Measurements from ENCODE around the gene NECTIN4.
A peak's percentile ranks its signal among the peaks of the same experiment; 100 is the strongest.
"Not testable (repeated sequence)": the region's sequence is repeated elsewhere in the genome, so short reads cannot be mapped to it uniquely, and the experiment has no call there.

The NECTIN4 gene

GRCh38 chr1:161048949-161049722 lies 40.2 kb downstream of the NECTIN4 start:
- no peak for DNase-seq

- DNase-seq, result no peak
Measured at GRCh38 chr1:161047436-161048420, 41.6 kb downstream of the NECTIN4 start.

- no peak for DNase-seq
Measured at GRCh38 chr1:161046605-161047228, 42.6 kb downstream of the NECTIN4 start.

GRCh38 chr1:161045736-161046604 lies 43.4 kb downstream of the NECTIN4 start, which contains the start of gene USF1:
Gene USF1, minus strand, starts transcription at chr1:161045977. Its CDS starts 2,702 bp downstream, at chr1:161043275.
- peak; percentile 90 for DNase-seq

- no peak for DNase-seq
Measured at GRCh38 chr1:161044908-161045735, 44.2 kb downstream of the NECTIN4 start.

GRCh38 chr1:161044535-161044907 lies 44.8 kb downstream of the NECTIN4 start:
- DNase-seq, result no peak

GRCh38 chr1:161039546-161039945 lies 49.8 kb downstream of the NECTIN4 start:
- DNase-seq, result no peak

GRCh38 chr1:161039154-161039545 lies 50.2 kb downstream of the NECTIN4 start:
- DNase-seq, result no peak

- DNase-seq, result peak; percentile 81
Measured at GRCh38 chr1:161038523-161039153, 50.7 kb downstream of the NECTIN4 start, which contains the start of gene TSTD1. Gene TSTD1, minus strand, starts transcription at chr1:161038964. Its CDS starts 75 bp downstream, at chr1:161038889.

GRCh38 chr1:161037661-161038522 lies 51.5 kb downstream of the NECTIN4 start:
- DNase-seq, result no peak

GRCh38 chr1:161033751-161034150 lies 55.6 kb downstream of the NECTIN4 start:
- no peak for DNase-seq

GRCh38 chr1:161032409-161032808 lies 56.9 kb downstream of the NECTIN4 start:
- DNase-seq, result no peak

- DNase-seq, result no peak
Measured at GRCh38 chr1:161031874-161032273, 57.5 kb downstream of the NECTIN4 start.

- DNase-seq, result not testable (repeated sequence)
Measured at GRCh38 chr1:161029466-161029865, 59.9 kb downstream of the NECTIN4 start.

GRCh38 chr1:161026954-161027353 lies 62.4 kb downstream of the NECTIN4 start:
- DNase-seq, result not testable (repeated sequence)

- not testable (repeated sequence) for DNase-seq
Measured at GRCh38 chr1:161022432-161022831, 66.9 kb downstream of the NECTIN4 start.

- no peak for DNase-seq
Measured at GRCh38 chr1:161021970-161022353, 67.4 kb downstream of the NECTIN4 start.

- peak; percentile 84 for DNase-seq
Measured at GRCh38 chr1:161021165-161021969, 68.0 kb downstream of the NECTIN4 start.
